IPS DF 4.7 (cell line): Measurements from ENCODE around the gene PDE2A.
"Not testable (repeated sequence)": the region's sequence is repeated elsewhere in the genome, so short reads cannot be mapped to it uniquely, and the experiment has no call there.

Experiments
- DNase-seq: peaks from one replicate; pipeline ENCODE4 v3.0.0-alpha.2; 2013; ENCODE audit warnings: low spot score; ENCODE audit errors: extremely low read depth

The PDE2A gene

GRCh38 chr11:72577271-72577721 lies 96.9 kb downstream of the PDE2A start:
- no peak for DNase-seq

- DNase-seq, result no peak
These were observed 97.6 kb downstream of the PDE2A start for GRCh38 chr11:72576661-72577060.

- no peak for DNase-seq
These were observed 98.0 kb downstream of the PDE2A start for GRCh38 chr11:72576243-72576595.

GRCh38 chr11:72575533-72576242 lies 98.5 kb downstream of the PDE2A start:
- DNase-seq, result no peak

GRCh38 chr11:72574548-72575460 lies 99.4 kb downstream of the PDE2A start:
- no peak for DNase-seq

- DNase-seq, result no peak
These were observed 100.3 kb downstream of the PDE2A start for GRCh38 chr11:72573855-72574445.

GRCh38 chr11:72573072-72573854 lies 101.0 kb downstream of the PDE2A start:
- no peak for DNase-seq

GRCh38 chr11:72572540-72572939 lies 101.7 kb downstream of the PDE2A start:
- DNase-seq, result not testable (repeated sequence)

- no peak for DNase-seq
These were observed 103.1 kb downstream of the PDE2A start for GRCh38 chr11:72570893-72571661.

GRCh38 chr11:72569966-72570892 lies 104.0 kb downstream of the PDE2A start:
- DNase-seq, result no peak

- DNase-seq, result no peak
These were observed 105.4 kb downstream of the PDE2A start for GRCh38 chr11:72568861-72569260.

- DNase-seq, result no peak
These were observed 111.8 kb downstream of the PDE2A start for GRCh38 chr11:72562431-72562830.

GRCh38 chr11:72561856-72562255 lies 112.4 kb downstream of the PDE2A start:
- DNase-seq, result no peak

GRCh38 chr11:72560864-72561263 lies 113.4 kb downstream of the PDE2A start:
- DNase-seq, result not testable (repeated sequence)

- no peak for DNase-seq
These were observed 117.8 kb downstream of the PDE2A start for GRCh38 chr11:72556433-72556832.

GRCh38 chr11:72555014-72555522 lies 119.2 kb downstream of the PDE2A start:
- DNase-seq, result not testable (repeated sequence)

- DNase-seq, result no peak
These were observed 120.5 kb downstream of the PDE2A start for GRCh38 chr11:72553706-72554105.

GRCh38 chr11:72552399-72552910 lies 121.8 kb downstream of the PDE2A start:
- no peak for DNase-seq

- no peak for DNase-seq
These were observed 122.7 kb downstream of the PDE2A start for GRCh38 chr11:72551571-72551970.
